HG02938 (cell line): ENCODE measurements around the gene UBAC2.
"Not testable (repeated sequence)": the region's sequence is repeated elsewhere in the genome, so short reads cannot be mapped to it uniquely, and the experiment has no call there.

Source experiments
- ATAC-seq: cut with Tn5 transposase; IDR thresholded peaks from one replicate; pipeline ENCODE4 v1.9.1; 2021; ENCODE audit warnings: mild to moderate bottlenecking, moderate library complexity; ENCODE audit not compliant: unreplicated experiment

The UBAC2 gene

GRCh38 chr13:99231721-99232120, 31.1 kb downstream of the UBAC2 start:
- ATAC-seq: peak; percentile 33

- ATAC-seq: no peak
Measured at GRCh38 chr13:99237981-99238662, 37.5 kb downstream of the UBAC2 start.

- ATAC-seq: no peak
Measured at GRCh38 chr13:99246100-99246499, 45.4 kb downstream of the UBAC2 start.

- not testable (repeated sequence) for ATAC-seq
Measured at GRCh38 chr13:99249178-99249577, 48.5 kb downstream of the UBAC2 start.

- not testable (repeated sequence) for ATAC-seq
Measured at GRCh38 chr13:99249606-99250005, 49.0 kb downstream of the UBAC2 start.

GRCh38 chr13:99250982-99251825, 50.5 kb downstream of the UBAC2 start:
- ATAC-seq: no peak

GRCh38 chr13:99251921-99252320, 51.3 kb downstream of the UBAC2 start:
- no peak for ATAC-seq

- no peak for ATAC-seq
Measured at GRCh38 chr13:99254830-99255229, 54.2 kb downstream of the UBAC2 start.

- ATAC-seq: no peak
Measured at GRCh38 chr13:99255271-99255670, 54.6 kb downstream of the UBAC2 start.

- no peak for ATAC-seq
Measured at GRCh38 chr13:99256283-99256682, 55.6 kb downstream of the UBAC2 start.

GRCh38 chr13:99256709-99257108, 56.1 kb downstream of the UBAC2 start:
- ATAC-seq: no peak

- ATAC-seq: no peak
Measured at GRCh38 chr13:99257291-99257690, 56.6 kb downstream of the UBAC2 start.

GRCh38 chr13:99258210-99258860, 57.7 kb downstream of the UBAC2 start, which contains the start of gene GPR18:
TSS of gene GPR18 (minus strand) at chr13:99258379. CDS start at chr13:99255872, 2,507 bp downstream.
- ATAC-seq: peak; percentile 95

- peak; percentile 70 for ATAC-seq
Measured at GRCh38 chr13:99258946-99259345, 58.3 kb downstream of the UBAC2 start.

GRCh38 chr13:99260216-99260615, 59.6 kb downstream of the UBAC2 start:
- no peak for ATAC-seq

- ATAC-seq: no peak
Measured at GRCh38 chr13:99261059-99261458, 60.4 kb downstream of the UBAC2 start.

GRCh38 chr13:99263126-99263785, 62.6 kb downstream of the UBAC2 start:
- no peak for ATAC-seq

- no peak for ATAC-seq
Measured at GRCh38 chr13:99264051-99264450, 63.4 kb downstream of the UBAC2 start.

- no peak for ATAC-seq
Measured at GRCh38 chr13:99265162-99265800, 64.6 kb downstream of the UBAC2 start.

- ATAC-seq: peak; percentile 46
Measured at GRCh38 chr13:99265821-99266426, 65.3 kb downstream of the UBAC2 start.
